ENCODE results near the gene U2SURP.

GRCh38 chr3:143010024-143010423 is 8.7 kb downstream of the U2SURP start:
- TF ChIP-seq CTCF (IDR thresholded peaks at IDR 0.05 in 2 of 3, conservative IDR thresholded peaks at IDR 0.05 in 1 of 3; ENCODE audit: control insufficient read depth in 2 of 3, extremely low read depth in 1 of 3, insufficient read depth in 1 of 3, low read depth in 3 of 3, low read length in 3 of 3) (no peak), SP1 (IDR thresholded peaks at IDR 0.05; ENCODE audit: low read depth, low read length) (no peak), RELA (IDR thresholded peaks at IDR 0.05; ENCODE audit: borderline replicate concordance, partially characterized antibody) (no peak), POLR2A (IDR thresholded peaks at IDR 0.05; ENCODE audit: low read depth, low read length) (no peak), BRCA1 (IDR thresholded peaks at IDR 0.05; ENCODE audit: low read depth, low read length) (no peak)
